Limb (tissue), 2 donors: ENCODE measurements around the gene SPAG5.

Experiments used
- DNase-seq, 2 donors: peaks; one replicate each; pipeline ENCODE4 v3.0.0-alpha.2; 2016; ENCODE audit errors: extremely low spot score in 2 of 2

Gene SPAG5

GRCh38 chr17:28573966-28574480 is 24.8 kb downstream of the SPAG5 start:
- DNase-seq, result no peak

- no peak for DNase-seq
Observed at GRCh38 chr17:28573521-28573920, 25.3 kb downstream of the SPAG5 start.

GRCh38 chr17:28573040-28573380 is 25.8 kb downstream of the SPAG5 start:
- no peak for DNase-seq

GRCh38 chr17:28572259-28573039 is 26.4 kb downstream of the SPAG5 start:
- no peak for DNase-seq

GRCh38 chr17:28571361-28572122 is 27.3 kb downstream of the SPAG5 start, which contains the start of gene PIGS:
PIGS (minus strand) TSS chr17:28571524; CDS start chr17:28571496, 28 bp downstream.
- peak; percentile 91 to 93 for DNase-seq

GRCh38 chr17:28570716-28571360 is 28.0 kb downstream of the SPAG5 start:
- no peak for DNase-seq

- DNase-seq, result no peak
Observed at GRCh38 chr17:28569446-28569845, 29.4 kb downstream of the SPAG5 start.

GRCh38 chr17:28567604-28568003 is 31.2 kb downstream of the SPAG5 start:
- no peak for DNase-seq

GRCh38 chr17:28563475-28563874 is 35.4 kb downstream of the SPAG5 start:
- no peak for DNase-seq

- no peak for DNase-seq
Observed at GRCh38 chr17:28555022-28555421, 43.8 kb downstream of the SPAG5 start.

- DNase-seq, result no peak
Observed at GRCh38 chr17:28554565-28554964, 44.3 kb downstream of the SPAG5 start.

- DNase-seq, result no peak
Observed at GRCh38 chr17:28553000-28553505, 45.8 kb downstream of the SPAG5 start.

GRCh38 chr17:28552176-28552999 is 46.4 kb downstream of the SPAG5 start, which contains the start of gene UNC119:
UNC119 (minus strand) TSS chr17:28552624; CDS start chr17:28552557, 67 bp downstream.
- peak; percentile 70 to 92 for DNase-seq

GRCh38 chr17:28551421-28552175 is 47.2 kb downstream of the SPAG5 start:
- peak in 1 of 2 donors; percentile 18 for DNase-seq

- DNase-seq, result no peak
Observed at GRCh38 chr17:28550858-28551257, 48.0 kb downstream of the SPAG5 start.

GRCh38 chr17:28549236-28550132 is 49.3 kb downstream of the SPAG5 start:
- no peak for DNase-seq

- DNase-seq, result no peak
Observed at GRCh38 chr17:28548417-28549130, 50.3 kb downstream of the SPAG5 start.
